Natural killer cell (primary cell): ENCODE measurements around the gene PRICKLE2. TPM values are rescaled to one million over a fixed set of nuclear protein-coding genes. Genes with fewer than 3 reads are reported as not detected.

Source experiments
- ATAC-seq, 3 donors: fragments of 150-1000 bp in 2 of 3; fragments of 200-7000 bp in 1 of 3; cut with Tn5 transposase; 1 replicate in 1 of 3; 2 replicates in 2 of 3; pipeline ENCODE4 v1.10.0; 2021; ENCODE audit warnings: mild to moderate bottlenecking in 2 of 3, moderate library complexity in 2 of 3
- DNase-seq, 2 donors: peaks; one replicate each; pipeline versions ENCODE4 v3.0.0 to v3.0.0-alpha.2; 2013 to 2021; ENCODE audit warnings: mixed read lengths in 1 of 2
- H3K27ac ChIP-seq: one replicate; pipeline ENCODE4 v1.5.1; 2013; ENCODE audit warnings: mild to moderate bottlenecking, low read length
- H3K27me3 ChIP-seq: one replicate; pipeline ENCODE4 v1.6.1; 2013; ENCODE audit warnings: low read length; ENCODE audit not compliant: control insufficient read depth, insufficient read depth
- H3K36me3 ChIP-seq: one replicate; pipeline ENCODE4 v1.6.1; 2013; ENCODE audit warnings: low read length; ENCODE audit not compliant: control insufficient read depth, insufficient read depth
- H3K4me1 ChIP-seq: one replicate; pipeline ENCODE4 v1.6.1; 2013; ENCODE audit warnings: low read length; ENCODE audit not compliant: control insufficient read depth, insufficient read depth
- H3K4me3 ChIP-seq: one replicate; pipeline ENCODE4 v1.5.1; 2013; ENCODE audit warnings: low read length
- H3K9me3 ChIP-seq: one replicate; pipeline ENCODE4 v1.6.1; 2013; ENCODE audit warnings: low read length; ENCODE audit not compliant: control insufficient read depth, insufficient read depth
- H3K27ac Mint-ChIP-seq, 2 donors: one replicate each; pipeline ENCODE4 v1.8.0; 2022; ENCODE audit warnings: mild to moderate bottlenecking in 2 of 2, mixed read lengths in 2 of 2, moderate library complexity in 1 of 2
- H3K27me3 Mint-ChIP-seq, 2 donors: one replicate each; pipeline ENCODE4 v1.8.0; 2022; ENCODE audit warnings: low read depth in 2 of 2, mixed read lengths in 2 of 2
- H3K36me3 Mint-ChIP-seq: one replicate; pipeline ENCODE4 v1.8.0; 2022; ENCODE audit warnings: mixed read lengths
- H3K4me1 Mint-ChIP-seq, 2 donors: one replicate each; pipeline ENCODE4 v1.8.0; 2022; ENCODE audit warnings: mixed read lengths in 2 of 2
- H3K4me3 Mint-ChIP-seq: one replicate; pipeline ENCODE4 v1.8.0; 2022; ENCODE audit warnings: mild to moderate bottlenecking, moderate library complexity, mixed read lengths
- H3K9me3 Mint-ChIP-seq, 2 donors: one replicate each; pipeline ENCODE4 v1.8.0; 2022; ENCODE audit warnings: mixed read lengths in 2 of 2
- CTCF ChIP-seq: fragments of 200-600 bp; IDR thresholded peaks from one replicate; pipeline ENCODE4 v1.8.0; 2022; ENCODE audit warnings: antibody characterized with exemption
- WGBS: methylation state at CpG from one replicate; pipeline ENCODE4 v1.1.7; 2013; ENCODE audit warnings: missing lambda C conversion rate; ENCODE audit not compliant: insufficient coverage; 5-methylcytosine and 5-hydroxymethylcytosine counted together
- intact Hi-C: fragments of 100-400 bp; cut with micrococcal nuclease; formaldehyde crosslinking; loops from one replicate; pipeline ENCODE4 v1.14.2; 2022
- total RNA-seq, 4 donors: library from RNA; stranded (reverse); fragments of 120-200 nt in 1 of 4; gene quantifications; one replicate each; pipeline versions ENCODE4 v1.2.3 to v1.2.4, GENCODE V29; 2013 to 2022

PRICKLE2 gene
- total RNA-seq, 3 donors from 2014 or later (not counting 1 experiment from before 2014, with no cell fraction given): 0.07 to 3.3 (median 1.8) TPM

- no peak overlapping the region for H3K27ac ChIP-seq
- Mint-ChIP-seq H3K9me3 (peaks cover 7 to 10% of the 10 kb centered on the region in 2 donors), H3K27ac (no peak overlapping the region), H3K27me3 (peaks cover 3 to 22% of the 10 kb centered on the region in 2 donors), H3K36me3 (peaks cover 2% of the 10 kb centered on the region), H3K4me1 (no peaks in the 10 kb centered on the region), H3K4me3 (no peak overlapping the region)
- no peak for TF ChIP-seq CTCF
- no peaks in the 10 kb centered on the region for H3K36me3 ChIP-seq
- 62% methylated on average over 3 of the region's 3 CpGs for WGBS
- DNase-seq (no peak), ATAC-seq (no peak)
- H3K4me3 ChIP-seq: no peak overlapping the region
- no peaks in the 10 kb centered on the region for H3K27me3 ChIP-seq
- intact Hi-C loops: no loop called here
- H3K4me1 ChIP-seq: no peaks in the 10 kb centered on the region
- no peaks in the 10 kb centered on the region for H3K9me3 ChIP-seq
Observed at GRCh38 chr3:64265646-64266045, 40.4 kb upstream of the PRICKLE2 start.

GRCh38 chr3:64264501-64265109 lies 39.3 kb upstream of the PRICKLE2 start:
- ATAC-seq (no peak), DNase-seq (no peak)
- Histone ChIP-seq H3K4me1 (no peaks in the 10 kb centered on the region), H3K9me3 (no peaks in the 10 kb centered on the region), H3K36me3 (no peaks in the 10 kb centered on the region), H3K27me3 (no peaks in the 10 kb centered on the region), H3K27ac (no peak overlapping the region), H3K4me3 (no peak overlapping the region)
- no peak overlapping the region for H3K27ac Mint-ChIP-seq
- TF ChIP-seq CTCF: no peak
- peaks cover 6 to 7% of the 10 kb centered on the region in 2 donors for H3K9me3 Mint-ChIP-seq
- H3K27me3 Mint-ChIP-seq: peaks cover 3 to 22% of the 10 kb centered on the region in 2 donors
- H3K4me1 Mint-ChIP-seq: no peaks in the 10 kb centered on the region
- no peaks in the 10 kb centered on the region for H3K36me3 Mint-ChIP-seq
- intact Hi-C loops: no loop called here
- H3K4me3 Mint-ChIP-seq: no peak overlapping the region
- 91% methylated on average over 4 of the region's 4 CpGs for WGBS

GRCh38 chr3:64262574-64263114 lies 37.4 kb upstream of the PRICKLE2 start:
- Histone ChIP-seq H3K27me3 (no peaks in the 10 kb centered on the region), H3K9me3 (no peaks in the 10 kb centered on the region), H3K27ac (no peak overlapping the region), H3K36me3 (no peaks in the 10 kb centered on the region), H3K4me3 (no peak overlapping the region), H3K4me1 (no peaks in the 10 kb centered on the region)
- Mint-ChIP-seq H3K27ac (no peak overlapping the region), H3K36me3 (no peaks in the 10 kb centered on the region), H3K27me3 (peaks cover 3 to 15% of the 10 kb centered on the region in 2 donors), H3K4me3 (no peak overlapping the region), H3K4me1 (no peaks in the 10 kb centered on the region), H3K9me3 (peaks cover 2 to 9% of the 10 kb centered on the region in 2 donors)
- ATAC-seq: no peak
- TF ChIP-seq CTCF: no peak
- 93% methylated on average over 4 of the region's 4 CpGs for WGBS
- intact Hi-C loops: no loop called here
- no peak for DNase-seq

- DNase-seq: no peak
- no peaks in the 10 kb centered on the region for H3K4me1 Mint-ChIP-seq
- intact Hi-C loops: no loop called here
- no peak for TF ChIP-seq CTCF
- Histone ChIP-seq H3K4me1 (no peaks in the 10 kb centered on the region), H3K4me3 (no peak overlapping the region), H3K9me3 (no peaks in the 10 kb centered on the region), H3K27ac (no peak overlapping the region), H3K36me3 (no peaks in the 10 kb centered on the region), H3K27me3 (no peaks in the 10 kb centered on the region)
- no peak overlapping the region for H3K27ac Mint-ChIP-seq
- H3K27me3 Mint-ChIP-seq: peaks cover 3 to 11% of the 10 kb centered on the region in 2 donors
- peaks cover 5 to 11% of the 10 kb centered on the region in 2 donors for H3K9me3 Mint-ChIP-seq
- no peaks in the 10 kb centered on the region for H3K36me3 Mint-ChIP-seq
- 97% methylated on average over 3 of the region's 4 CpGs for WGBS
- no peak overlapping the region for H3K4me3 Mint-ChIP-seq
- no peak for ATAC-seq
Observed at GRCh38 chr3:64260431-64260830, 35.2 kb upstream of the PRICKLE2 start.
